NT2/D1 (cell line): Measurements from ENCODE around the gene RABGGTA.

Source experiments
- YY1 ChIP-seq: IDR thresholded peaks from 2 replicates; pipeline ENCODE4 v1.6.1; 2011; ENCODE audit not compliant: insufficient read length, insufficient read depth
- ZNF274 ChIP-seq: IDR thresholded peaks from 2 replicates; pipeline ENCODE4 v1.6.1; 2011; ENCODE audit warnings: mild to moderate bottlenecking, low read depth, low read length

DNA sequence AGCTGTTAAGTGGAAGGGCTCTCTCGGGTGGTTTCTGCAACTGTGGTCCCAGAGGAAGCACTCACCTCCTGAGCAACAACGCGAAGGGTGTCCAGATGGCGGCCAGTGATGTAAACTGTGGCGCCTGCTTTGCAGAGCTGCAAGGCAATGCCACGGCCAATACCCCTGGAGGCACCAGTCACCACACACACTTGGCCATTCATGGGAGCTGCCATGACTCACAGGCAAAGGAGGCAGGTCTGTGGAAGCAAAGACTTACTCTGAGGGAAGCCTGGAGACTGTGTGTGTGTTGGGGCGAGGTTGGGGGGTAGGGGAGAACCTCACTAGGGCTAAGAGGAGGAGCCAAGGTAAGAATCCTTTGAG is 27.5 kb upstream of the RABGGTA start:
- TF ChIP-seq YY1: no peak
- no peak for TF ChIP-seq ZNF274
